Stimulated activated CD8-positive, alpha-beta memory T cell treated with anti-CD3 and anti-CD28 coated beads, Interleukin-15, amount 100 ng/mL, for 1 hour (primary cell): ENCODE measurements around the gene CCL13.

Experiments used
- DNase-seq: peaks from one replicate; pipeline ENCODE4 v3.0.0-alpha.2; 2020; ENCODE audit warnings: low read depth

CCL13 gene

DNA sequence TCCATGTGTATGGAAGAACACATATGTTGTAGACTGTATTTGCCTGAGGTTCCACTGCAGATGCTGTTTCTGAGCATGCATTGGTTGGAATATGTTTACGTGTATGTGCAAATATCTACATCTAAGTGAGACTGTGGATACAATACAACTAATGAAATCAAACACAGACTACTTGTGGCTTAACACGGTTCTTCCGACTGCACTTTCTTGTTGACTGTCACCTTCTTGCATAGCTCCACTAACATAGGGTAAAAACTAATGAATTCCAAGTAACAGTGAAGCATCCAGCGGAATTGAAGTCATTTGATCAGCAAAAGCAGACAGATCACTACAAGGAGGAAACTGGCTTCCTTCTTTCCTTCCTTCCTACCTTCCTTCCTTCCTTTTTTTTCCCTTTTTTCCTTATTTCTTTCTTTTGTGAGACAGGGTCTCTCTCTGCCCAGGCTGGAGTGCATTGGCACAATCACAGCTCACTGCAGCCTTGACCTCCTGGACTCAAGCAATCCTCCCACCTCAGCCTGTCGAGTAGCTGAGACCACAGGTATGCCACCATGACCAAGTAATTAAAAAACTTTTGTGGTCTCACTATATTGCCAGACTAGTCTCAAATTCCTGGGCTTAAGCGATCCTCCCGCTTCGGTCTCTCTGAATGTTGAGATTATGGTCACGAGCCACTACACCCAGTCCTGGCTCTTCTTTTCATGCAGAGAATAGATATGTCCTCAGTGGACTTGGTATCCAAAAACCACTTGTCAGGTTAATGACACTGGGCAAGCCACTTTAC lies 28.7 kb downstream of the CCL13 start:
- no peak for DNase-seq

DNA sequence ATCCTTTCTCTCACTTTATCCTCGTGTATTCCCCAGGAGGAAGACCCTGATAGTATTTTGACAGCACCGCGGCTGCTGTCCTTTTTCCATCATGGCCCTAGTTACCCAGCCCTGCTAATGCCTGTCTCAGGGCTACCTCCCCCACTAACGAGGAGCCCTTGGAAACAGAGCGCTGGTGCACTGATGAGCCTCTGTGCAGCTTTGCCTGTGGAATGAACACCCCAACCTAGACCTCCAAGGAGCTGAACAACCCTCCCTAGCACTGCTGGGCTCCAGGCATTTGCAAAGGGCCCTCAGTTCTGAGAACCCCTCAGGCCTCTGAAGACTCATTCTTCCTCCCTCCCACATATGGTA lies 30.0 kb downstream of the CCL13 start:
- no peak for DNase-seq

DNA sequence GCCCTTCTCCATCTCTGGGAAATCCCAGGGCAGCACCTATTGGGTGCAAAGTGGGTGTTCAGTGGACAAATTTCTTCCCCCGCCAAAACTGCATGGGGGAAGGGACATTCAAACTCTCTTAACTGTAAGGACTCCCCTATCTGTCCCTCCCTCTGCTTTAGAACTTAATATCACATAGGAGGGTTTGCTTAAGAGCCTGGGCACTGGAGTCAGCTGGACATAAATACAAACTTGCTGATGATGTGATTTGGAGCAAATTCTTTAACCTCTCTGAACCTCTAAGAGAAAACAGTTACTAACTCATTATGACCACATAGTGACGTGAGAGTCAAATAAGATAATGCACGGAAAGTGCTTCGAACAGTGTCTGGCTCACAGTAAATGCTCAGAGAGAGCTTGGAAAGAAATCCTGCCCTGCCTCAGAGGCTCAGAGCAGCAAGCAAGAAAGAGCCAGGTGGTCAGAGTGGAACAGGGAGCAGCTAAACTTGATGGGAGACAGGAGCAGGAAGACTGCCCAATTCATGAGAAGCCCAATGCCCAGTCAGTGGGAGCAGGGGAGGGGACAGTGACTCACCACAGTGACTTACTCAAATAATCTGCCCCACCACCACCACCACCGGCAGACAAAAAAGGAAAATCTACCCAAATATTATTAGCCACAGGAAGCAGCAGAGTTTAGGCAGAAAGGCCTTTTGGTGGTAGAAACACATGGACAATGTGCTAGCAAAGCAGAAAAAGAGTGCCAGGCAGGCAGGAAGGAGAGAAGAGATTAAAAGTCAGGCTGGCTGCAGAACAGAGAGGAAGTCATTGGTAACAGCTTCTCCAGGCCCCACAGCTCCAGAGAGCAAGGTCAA lies 30.6 kb downstream of the CCL13 start:
- no peak for DNase-seq

DNA sequence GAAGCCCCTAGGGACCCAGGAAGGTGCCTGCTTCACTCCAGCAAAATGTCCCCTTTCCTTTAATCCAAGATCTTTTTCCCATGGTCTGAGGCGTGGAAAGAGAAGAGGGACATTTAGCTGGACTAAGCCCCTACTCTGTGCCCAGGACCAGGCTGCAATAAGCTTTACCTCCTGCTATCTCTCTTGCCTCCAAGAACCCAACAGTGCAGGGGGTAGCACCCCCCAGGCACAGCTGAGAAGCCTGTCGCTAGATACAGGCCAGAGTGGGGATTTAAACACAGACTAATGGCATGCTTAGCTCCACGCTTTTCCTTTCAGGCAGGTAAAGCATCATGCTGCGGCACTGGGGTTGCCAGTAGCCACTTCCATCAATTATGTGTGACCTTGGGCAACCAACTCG lies 31.3 kb downstream of the CCL13 start:
- no peak for DNase-seq

DNA sequence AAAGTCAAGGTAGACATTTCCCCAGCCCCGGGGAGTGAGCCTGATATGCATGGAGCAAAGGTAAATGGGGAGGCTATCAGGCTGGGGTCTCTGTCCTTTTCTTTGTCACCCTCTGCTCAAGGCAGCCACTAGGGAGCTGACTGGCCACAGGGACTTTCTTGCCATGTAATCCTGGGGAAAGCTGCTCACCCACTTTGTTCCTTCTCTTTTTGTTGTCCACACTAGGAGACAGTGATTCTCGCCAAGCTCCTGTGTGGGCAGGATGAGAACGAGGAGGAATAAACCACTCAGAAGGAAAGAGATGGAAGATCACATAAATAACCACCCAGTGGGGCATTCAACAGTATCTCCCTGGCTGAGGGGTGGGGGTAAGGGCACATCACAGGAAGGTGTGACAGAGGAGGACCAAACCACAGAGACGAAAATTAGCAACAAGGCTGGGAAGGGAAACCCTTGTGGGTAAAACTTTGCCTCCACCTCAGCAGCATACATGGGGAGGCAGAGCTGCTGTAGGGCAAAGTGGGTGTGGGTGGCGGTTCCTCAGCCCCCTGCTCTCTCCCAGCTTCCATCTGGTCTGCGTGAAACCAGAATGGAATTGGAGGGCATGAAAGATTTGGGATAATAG lies 33.0 kb downstream of the CCL13 start:
- DNase-seq, result no peak

DNA sequence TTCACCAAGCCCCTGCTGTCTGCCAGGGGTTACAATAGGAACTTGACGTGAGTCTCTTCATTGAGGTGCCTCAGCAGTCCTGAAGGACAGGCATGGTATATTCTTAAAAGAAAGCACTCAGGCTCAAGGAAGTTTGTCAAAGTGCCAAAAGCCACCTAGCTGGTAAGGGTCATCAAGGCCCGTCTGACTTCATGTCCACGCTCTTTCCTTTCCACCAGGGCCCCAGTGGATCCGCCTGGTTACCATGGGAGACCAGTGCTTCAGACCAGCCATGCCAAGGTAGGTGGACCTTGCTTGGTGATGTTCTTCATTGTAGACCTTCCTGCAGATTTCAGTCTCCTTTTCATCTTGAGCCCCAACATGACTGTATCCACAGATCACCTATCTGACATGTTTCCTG lies 34.4 kb downstream of the CCL13 start:
- DNase-seq, result no peak

DNA sequence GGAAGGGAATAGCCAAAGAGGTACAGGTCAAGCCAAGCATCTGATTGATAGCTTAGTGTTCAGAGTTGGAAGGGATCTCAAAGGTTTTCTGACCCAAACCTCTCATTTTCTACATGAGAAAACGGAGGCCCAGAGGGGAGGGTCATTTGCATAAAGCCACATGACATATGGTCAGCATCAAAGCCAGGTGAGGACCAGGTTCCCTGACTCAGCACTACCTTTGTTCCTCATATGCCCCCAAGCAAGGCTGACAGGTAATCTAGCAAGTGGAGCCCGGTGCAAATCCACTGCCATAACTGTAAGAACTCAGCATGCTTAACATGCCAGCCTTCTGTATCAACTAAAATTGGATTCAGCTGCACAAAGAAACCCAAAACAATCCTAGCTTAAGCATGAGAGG lies 35.0 kb downstream of the CCL13 start:
- no peak for DNase-seq

DNA sequence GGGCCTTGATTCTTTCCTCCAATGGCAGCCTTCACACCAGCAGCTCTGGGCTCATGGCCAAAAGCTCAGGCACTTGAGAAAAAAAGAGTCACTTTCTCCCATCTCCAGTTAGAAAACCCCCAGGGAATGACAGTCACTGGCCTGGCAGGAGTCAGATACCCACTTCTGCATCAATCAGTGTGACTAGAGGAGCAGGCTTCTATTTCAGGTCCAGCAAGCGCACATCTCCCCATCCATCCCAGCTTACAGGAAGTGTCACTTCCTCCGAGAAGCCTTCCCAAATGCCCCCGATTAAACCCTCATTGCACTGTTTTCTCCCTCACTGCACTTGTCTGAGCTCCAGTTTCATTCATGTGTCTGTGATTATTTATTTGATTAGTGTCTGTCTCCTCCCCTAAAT lies 37.1 kb downstream of the CCL13 start:
- no peak for DNase-seq

DNA sequence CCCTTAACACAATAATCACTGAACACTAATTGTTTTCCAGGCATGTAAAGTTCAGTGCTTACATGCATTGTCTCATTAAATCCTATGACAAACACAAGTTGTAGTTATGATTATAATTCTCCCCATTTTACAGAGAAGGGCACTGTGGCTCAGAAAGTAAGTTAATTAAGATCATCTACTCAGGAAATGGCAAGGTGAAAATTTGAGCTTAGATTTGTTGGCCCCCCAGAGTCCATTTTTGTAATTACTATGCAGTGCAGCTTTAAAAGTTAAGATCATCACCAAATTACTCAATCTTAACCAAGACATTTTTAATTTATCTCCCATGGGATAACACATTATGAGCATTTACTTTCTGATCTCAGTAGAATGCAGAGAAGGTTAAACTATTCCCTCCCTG lies 41.0 kb downstream of the CCL13 start:
- DNase-seq, result no peak

DNA sequence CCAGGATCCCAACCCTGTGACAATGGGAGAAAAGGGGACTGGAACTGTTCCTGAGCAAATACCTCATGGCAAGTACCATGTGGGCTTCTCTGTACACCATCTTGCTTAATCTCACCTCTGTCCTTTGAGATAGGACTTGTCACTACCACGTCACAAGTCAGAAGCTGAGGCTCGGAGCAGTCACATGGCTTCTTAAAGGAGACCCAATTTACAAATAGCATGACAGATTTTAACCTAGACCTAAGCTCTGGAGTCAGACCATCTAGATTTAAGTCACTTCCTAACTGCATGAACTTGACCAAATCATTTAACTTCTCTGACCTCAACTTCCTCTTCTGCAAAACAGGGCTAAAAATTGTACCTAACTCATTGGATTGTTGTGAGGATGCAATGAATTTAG lies 42.7 kb downstream of the CCL13 start:
- no peak for DNase-seq

DNA sequence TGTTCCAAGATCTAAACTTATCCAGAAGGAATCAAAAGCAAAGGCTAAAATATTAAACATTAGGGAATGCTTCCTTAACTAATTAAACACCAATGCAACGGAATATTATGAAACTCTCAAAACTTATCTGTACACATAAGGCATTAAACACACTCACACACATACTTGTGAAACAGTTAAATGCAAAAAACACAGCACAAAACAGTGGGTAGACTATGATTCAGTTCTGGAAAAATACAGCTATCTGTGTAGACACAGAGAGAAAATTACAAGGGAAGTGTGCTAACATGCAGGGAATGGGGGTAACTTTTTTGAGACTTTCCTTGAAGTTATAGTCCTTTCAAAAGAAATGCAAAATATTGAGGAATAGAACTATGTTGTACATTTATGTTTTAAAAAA lies 43.4 kb downstream of the CCL13 start:
- DNase-seq, result no peak

DNA sequence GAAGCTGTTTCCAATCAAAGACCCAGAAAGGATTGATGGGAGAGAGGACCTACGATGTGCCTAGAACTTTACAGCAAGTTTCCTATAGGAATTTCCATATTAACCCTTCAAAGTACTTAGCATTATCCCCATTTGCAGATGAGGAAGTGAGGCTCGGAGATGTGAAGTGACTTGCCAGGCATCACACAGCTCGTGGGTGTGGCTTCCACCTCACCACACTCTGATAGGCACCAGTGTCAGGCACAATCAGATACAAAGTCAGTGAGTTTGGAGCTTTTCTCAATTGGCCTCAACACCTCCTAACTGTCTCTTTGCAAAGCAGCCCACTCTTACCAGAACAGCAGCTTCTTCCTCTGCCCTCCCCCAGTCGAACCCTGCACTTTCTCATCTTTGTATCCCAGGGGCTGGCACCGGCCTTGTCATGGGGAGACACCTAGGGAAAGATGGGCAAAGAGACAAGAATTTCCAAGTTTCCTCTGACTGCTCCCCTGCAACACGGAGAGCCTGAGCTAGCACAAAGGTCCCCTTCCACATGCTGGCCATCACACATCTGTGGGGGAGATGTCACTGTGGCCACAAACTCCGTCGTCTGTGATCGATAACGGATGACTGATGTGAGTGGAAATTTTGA lies 44.1 kb downstream of the CCL13 start:
- DNase-seq, result no peak

DNA sequence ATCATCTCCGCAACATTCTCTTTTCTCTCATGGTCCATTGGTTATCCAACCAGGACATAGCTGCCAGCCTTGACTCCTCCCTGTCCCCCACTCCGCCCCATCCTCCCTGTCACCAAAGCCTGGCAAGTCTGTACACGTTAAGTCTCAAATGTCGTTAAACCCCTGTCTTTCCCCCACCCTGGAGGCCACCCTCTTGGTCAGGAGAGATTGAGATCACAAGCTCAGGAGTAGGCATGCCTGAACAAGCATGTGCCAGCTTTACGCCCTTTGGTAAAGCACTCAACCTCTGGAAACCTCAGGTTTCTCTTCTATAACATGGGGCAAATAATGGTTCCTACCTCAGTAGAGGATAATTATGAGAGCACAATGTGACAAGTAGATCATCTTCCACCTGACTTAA lies 44.9 kb downstream of the CCL13 start:
- no peak for DNase-seq

DNA sequence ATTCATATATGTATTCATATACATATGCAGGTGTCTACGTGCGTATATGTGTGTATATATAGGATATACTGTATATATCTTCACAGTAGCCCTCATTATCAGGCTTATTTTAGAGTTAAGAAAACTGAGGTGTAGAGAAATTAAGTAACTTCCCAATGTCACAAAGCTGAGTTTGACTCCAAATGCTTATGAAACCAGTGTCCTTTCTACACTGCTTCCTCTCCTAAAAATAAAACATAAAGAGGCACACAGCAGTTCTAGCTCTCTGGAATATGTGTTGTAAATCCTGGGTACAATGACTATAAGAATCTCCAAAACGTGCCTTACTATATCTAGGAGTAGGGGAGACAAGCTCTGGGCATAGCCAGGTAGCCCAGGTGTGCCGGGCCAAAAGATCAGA lies 46.7 kb downstream of the CCL13 start:
- DNase-seq, result no peak

DNA sequence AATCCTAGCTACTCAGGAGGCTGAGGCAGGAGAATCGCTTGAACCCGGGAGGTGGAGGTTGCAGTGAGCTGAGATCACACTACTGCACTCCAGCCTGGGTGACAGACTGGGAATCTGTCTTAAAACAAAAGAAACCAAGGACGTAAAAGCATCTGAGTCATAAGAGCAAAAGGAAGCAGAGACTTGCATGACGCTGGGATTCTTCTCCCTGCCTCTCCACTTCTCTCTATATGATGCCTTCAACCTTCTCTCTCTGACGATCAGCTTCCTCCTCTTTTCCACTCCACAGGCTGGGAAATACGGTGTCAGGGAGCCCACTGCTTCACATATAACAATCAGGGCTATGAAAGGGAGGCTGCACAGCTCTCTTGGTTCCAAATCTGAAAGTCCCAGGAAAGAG lies 49.9 kb downstream of the CCL13 start:
- DNase-seq, result no peak
